HG02981 (cell line): ENCODE data around the gene EZR.
"Not testable (repeated sequence)": the region's sequence is repeated elsewhere in the genome, so short reads cannot be mapped to it uniquely, and the experiment has no call there.

Experiments used
- ATAC-seq: cut with Tn5 transposase; IDR thresholded peaks from one replicate; pipeline ENCODE4 v1.9.1; 2021; ENCODE audit warnings: mild to moderate bottlenecking, moderate library complexity; ENCODE audit not compliant: unreplicated experiment

The EZR gene

GRCh38 chr6:158843751-158844683 lies 24.8 kb upstream of the EZR start:
- ATAC-seq = no peak

GRCh38 chr6:158841358-158841757 lies 22.2 kb upstream of the EZR start:
- ATAC-seq = no peak

- ATAC-seq = no peak
These were observed 21.3 kb upstream of the EZR start for GRCh38 chr6:158840465-158840864.

DNA sequence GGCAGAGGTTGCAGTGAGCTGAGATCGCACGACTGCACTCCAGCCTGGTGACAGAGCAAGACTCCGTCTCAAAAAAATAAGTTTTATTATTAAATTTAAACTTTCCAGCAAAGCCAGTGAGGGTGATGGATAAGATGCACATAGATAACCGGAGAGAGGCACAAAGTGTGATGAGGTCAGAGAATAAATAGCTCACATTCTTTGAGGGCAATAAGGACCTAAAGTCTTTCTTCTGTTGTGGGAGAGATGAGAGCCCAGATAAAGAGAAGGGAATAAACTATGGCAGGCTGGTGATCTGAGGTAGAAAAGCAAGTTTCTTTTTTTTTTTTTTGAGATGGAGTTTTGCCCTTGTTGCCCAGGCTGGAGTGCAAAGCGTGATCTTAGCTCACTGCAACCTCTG lies 20.6 kb upstream of the EZR start:
- ATAC-seq = no peak

DNA sequence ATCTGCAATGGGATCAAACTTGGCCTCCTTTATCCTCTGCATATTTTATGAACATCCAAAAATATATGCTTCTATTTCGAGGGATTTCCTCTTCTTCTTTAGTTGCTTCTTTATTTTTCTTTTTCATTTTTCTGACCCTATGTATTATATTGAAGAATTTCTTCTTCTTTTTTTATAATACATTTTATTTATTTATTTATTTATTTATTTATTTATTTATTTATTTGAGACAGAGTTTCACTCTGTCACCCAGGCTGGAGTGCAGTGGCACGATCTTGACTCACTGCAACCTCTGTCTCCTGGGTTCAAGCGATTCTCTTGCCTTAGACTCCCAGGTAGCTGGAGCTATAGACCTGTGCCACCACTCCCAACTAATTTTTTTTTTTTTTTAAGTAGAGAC lies 19.6 kb upstream of the EZR start:
- not testable (repeated sequence) for ATAC-seq

GRCh38 chr6:158837684-158838625 lies 18.8 kb upstream of the EZR start:
- no peak for ATAC-seq

- no peak for ATAC-seq
These were observed 17.6 kb upstream of the EZR start for GRCh38 chr6:158836625-158837311.

DNA sequence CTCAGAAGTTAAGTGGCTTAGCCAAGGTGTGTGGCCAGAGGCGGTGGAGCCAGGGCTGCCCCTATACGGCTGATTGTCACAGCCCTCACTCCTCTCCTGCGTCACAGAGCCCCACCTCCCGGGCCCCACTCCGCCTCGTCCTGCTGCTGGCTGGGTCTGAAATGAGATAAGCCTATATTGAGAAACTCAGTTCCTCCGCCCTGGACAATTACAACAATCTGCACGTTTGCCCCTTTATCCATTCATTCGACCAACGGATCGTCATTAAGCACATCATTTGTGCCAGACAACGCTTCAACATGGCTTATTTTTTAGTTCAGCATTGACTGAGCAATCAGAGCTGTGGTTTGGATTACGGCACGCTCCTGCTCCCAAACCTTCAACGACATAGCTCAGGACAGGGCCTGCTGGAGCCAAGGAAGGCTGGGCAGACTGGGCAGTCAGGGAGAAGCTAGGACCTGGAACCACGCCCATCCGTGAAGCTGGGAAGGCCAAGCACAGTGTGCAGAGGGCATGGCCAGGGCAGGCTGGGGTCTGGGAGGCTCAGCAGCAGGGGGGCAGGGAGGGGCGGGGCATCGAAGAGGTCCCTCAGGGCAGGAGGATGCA lies 16.6 kb upstream of the EZR start:
- ATAC-seq = no peak

DNA sequence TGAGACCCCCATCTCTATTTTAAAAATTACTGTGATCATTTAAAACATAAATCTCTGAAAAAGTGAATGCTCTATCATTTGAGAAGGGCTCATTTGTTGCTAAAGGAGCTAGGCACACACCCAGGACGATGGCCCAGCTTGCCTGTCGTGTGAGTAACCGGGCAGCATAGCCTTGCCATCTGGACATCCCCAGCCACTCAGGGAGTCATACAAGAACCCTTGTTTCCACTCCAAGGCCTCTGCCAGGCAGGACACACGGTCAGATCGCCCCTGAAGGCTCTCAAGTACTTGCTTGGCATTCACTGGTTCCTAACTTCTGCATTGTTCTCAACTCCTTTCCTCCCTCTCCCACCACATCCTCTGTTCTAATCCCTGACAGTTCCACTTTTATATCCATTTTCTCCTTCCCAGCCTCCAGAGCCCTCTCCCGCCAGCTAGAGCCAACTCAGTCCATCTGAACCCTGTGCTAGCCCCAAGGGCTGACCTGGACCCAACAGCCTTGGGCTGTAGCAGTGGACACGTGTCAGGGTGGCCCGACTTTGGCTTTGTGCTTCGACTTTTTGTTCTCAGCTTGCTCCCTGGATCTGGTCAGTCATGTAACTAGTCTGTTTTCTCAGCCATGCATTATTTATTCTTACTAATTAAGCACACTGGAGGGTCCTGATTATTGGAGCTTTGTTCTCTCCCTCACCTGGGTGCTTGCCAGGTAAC lies 15.7 kb upstream of the EZR start:
- ATAC-seq = no peak

- ATAC-seq = not testable (repeated sequence)
These were observed 13.6 kb upstream of the EZR start for GRCh38 chr6:158832807-158833206.

DNA sequence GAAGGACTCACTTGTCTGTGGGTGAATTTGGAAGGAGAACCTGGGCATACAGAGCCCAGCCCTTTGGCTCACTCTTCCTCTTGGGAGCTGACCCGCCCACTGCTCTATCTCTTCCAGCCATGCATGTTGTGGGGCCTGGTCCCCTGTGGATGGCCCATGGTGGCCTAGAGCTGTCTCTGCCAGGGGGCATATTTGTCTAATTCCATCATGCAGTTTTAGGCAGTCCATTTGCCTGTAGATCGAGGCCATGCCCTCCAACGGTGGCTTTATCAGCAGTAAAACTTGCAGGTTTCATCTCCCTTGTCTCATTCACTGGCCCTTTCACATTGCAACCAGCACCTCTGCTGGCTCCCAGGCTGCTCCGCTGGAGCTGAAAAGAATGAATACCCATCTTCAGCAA lies 12.9 kb upstream of the EZR start:
- ATAC-seq = no peak

GRCh38 chr6:158831571-158831970 lies 12.4 kb upstream of the EZR start:
- ATAC-seq = no peak

GRCh38 chr6:158830736-158831135 lies 11.6 kb upstream of the EZR start:
- ATAC-seq = no peak

DNA sequence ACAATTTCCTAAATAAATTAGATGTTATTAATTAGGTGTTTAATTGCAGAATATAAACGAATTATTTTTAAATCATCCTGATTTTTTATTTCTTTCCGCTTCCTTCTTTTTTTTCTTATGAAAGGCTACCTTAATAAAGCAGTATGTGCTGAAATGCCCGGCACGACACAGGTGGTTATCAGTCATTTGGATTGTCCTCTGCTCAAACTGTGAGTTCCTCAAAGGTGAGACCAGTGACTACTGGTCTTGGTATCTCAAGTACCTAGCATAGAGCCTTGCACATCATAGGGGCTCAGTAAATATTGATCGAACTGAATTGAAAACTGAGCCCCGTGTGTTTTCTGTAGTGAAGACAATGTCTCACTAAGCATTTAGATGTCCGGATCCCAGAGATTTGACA lies 9.6 kb upstream of the EZR start:
- no peak for ATAC-seq

- ATAC-seq = peak; percentile 60
These were observed 7.8 kb upstream of the EZR start for GRCh38 chr6:158826819-158827501.

GRCh38 chr6:158825951-158826306 lies 6.8 kb upstream of the EZR start:
- ATAC-seq = no peak

DNA sequence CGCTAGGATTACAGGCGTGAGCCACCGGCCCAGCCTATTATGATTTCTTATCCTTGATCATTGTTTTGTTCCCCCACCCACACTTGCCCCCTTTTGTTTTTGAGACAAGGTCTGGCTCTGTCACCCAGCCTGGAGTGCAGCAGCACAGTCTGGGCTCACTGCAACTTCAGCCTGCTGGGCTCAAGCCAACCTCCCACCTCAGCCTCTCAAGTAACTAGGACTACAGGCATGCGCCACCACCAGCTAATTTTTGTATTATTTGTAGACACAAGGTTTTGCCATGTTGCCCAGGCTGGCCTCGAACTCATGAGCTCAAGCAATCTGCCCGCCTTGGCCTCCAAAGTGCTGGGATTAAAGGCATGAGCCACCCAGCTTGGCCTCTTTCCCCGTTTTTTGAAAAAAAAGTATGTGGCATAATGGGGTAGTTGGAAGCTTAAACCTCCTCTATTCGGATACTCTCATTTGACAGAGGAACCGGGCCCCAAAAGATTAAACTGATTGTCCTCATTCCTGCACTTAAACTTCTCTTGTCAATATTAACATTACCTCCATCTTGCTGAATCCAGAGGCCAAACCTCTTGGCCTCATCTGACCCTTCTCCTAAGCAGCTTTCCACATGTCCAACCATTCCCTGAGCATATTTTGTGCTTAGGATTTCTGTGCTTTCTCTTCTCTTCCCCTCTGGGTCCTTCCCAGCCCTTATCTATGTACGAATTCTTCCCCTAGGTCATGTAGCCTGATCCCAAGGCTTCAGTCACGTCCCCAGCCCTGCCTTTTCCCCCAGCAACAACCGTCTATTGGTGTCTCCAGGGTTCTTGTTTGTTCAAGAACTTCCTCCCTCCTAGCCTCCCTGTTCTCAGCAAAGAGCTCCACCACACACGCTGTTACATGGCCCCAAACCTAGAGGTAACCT lies 6.1 kb upstream of the EZR start:
- ATAC-seq = no peak

DNA sequence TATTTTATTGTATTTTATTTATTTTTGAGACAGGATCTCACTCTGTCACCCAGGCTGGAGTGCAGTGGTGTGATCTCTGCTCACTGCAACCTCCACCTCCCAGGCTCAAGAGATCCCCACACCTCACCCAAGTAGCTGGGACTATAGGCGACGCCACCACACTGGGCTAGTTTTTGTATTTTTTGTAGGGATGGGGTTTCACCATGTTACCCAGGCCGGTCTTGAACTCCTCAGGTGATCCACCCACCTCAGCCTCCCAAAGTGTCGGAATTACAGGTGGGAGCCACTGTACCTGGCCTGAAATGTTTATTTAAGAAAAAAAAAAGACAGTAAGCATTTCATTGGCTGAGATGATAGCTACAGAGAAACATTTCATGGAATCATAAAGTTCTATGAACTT lies 4.4 kb upstream of the EZR start:
- not testable (repeated sequence) for ATAC-seq
